ENCODE results near the gene ZNF831. TPM values are rescaled to one million over a fixed set of nuclear protein-coding genes. Genes with fewer than 3 reads are reported as not detected.

ZNF831 gene
- total RNA-seq, 2 experiments from 2014 or later = 7.6 to 9.4 TPM

DNA sequence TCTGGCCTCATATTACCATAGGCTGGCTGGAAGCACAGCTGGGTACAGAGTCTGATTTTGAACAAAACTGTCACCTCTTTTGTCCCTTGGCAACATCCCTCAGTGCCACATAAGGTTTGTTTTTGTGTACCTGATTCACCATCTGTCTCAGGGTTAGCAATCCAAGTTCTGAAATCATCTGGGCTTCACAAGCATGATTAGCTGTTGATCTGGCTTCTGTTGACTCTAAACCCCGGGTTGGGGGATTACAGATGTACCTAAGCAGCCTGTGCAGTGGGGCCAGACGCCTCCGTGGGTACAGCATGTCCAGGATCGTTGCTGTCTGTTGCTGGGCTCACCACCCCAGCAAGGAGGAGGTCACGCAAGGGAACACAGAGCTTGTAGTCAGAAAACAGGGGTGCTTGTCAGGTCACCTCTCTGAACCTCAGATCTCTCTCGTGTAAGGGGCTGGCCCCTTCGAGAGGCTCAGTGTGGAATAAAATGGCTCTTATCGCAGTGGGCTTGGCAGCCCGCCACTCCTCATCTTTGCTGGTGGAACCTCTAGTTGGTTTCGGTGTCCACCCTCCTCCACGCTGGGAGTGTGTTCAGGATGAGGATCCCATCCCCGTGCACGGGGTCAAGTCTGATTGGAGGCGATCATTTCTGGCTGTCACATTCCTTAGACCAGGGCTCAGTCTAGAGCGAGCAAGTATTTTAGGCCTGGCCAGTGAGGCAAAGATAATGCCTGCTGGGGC is 39.2 kb upstream of the ZNF831 start:
- peaks cover 13% of the 10 kb centered on the region for H3K9me3 Mint-ChIP-seq
- no peak for DNase-seq
- intact Hi-C loops (cut with micrococcal nuclease) = no loop called here
- peaks cover 3% of the 10 kb centered on the region for H3K36me3 Mint-ChIP-seq
- no peaks in the 10 kb centered on the region for H3K27me3 Mint-ChIP-seq
- peaks cover 54% of the 10 kb centered on the region for H3K4me1 Mint-ChIP-seq (ENCODE audit: low read depth)
- CTCF ChIA-PET = interaction anchor here (1.2 to 4.8 kb wide), 4 partner anchors 10 to 83 kb away, joined by 3 to 34 read pairs (median 20); no protein-coding TSS in a partner anchor
- H3K27ac Mint-ChIP-seq = peak overlapping the region; percentile 94
- H3K4me3 Mint-ChIP-seq = peak overlapping the region; percentile 17
- POLR2A ChIA-PET = interaction anchor here (1.5 to 4.0 kb wide), 3 partner anchors 21 to 40 kb away, joined by 8 to 32 read pairs (median 22); partner anchors contain the start of gene ZNF831

DNA sequence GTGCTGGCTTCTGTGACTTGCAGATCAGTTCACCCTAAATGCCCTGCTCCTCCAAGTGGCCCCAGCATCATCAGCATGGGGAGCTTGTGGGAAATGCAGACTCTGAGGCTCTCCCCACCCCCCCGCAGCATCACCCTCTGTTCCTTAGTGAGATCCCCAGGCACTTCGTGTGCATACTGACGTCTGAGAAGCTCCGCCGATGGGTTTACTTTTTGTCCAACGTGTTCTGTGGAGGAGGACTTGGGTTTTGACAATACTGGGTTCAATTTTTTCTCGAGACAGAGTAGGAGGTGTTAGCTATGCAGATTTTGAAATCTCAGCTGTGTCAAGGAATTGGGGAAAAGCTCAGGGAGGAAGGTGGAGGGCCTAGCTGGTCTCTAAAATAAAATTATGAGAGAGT is 38.3 kb upstream of the ZNF831 start:
- H3K4me3 Mint-ChIP-seq = no peak overlapping the region
- peaks cover 13% of the 10 kb centered on the region for H3K9me3 Mint-ChIP-seq
- no peak for DNase-seq
- peaks cover 46% of the 10 kb centered on the region for H3K4me1 Mint-ChIP-seq (ENCODE audit: low read depth)
- peaks cover 3% of the 10 kb centered on the region for H3K36me3 Mint-ChIP-seq
- POLR2A ChIA-PET = no interaction called here
- CTCF ChIA-PET = interaction anchor here (1.9 kb wide), 1 partner anchor 37 kb away, joined by 7 read pairs; no protein-coding TSS in a partner anchor
- intact Hi-C loops (cut with micrococcal nuclease) = no loop called here
- H3K27ac Mint-ChIP-seq = no peak overlapping the region
- H3K27me3 Mint-ChIP-seq = no peaks in the 10 kb centered on the region

DNA sequence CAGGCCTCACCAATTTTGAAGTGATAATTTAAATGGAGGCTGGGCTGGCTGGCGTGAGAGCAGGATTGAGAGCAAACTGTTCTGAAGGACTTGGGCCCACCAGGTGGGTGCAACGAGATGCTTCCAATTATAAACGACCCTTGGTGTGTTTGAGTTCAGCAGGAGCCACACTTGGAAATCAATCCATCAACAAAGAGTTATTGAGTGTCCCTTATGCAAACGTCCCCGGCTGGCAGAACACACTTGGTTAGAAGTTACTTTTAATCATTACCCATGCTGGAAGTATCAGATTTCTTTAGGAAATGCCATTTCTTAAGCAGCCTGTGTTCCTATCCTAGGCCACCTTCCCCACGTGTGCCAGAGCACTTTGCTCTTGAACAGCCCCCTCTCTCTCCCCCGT is 37.8 kb upstream of the ZNF831 start:
- H3K36me3 Mint-ChIP-seq = peaks cover 3% of the 10 kb centered on the region
- intact Hi-C loops (cut with micrococcal nuclease) = no loop called here
- peaks cover 41% of the 10 kb centered on the region for H3K4me1 Mint-ChIP-seq (ENCODE audit: low read depth)
- H3K9me3 Mint-ChIP-seq = peaks cover 13% of the 10 kb centered on the region
- ChIA-PET CTCF (interaction anchor here (1.9 kb wide), 1 partner anchor 38 kb away, joined by 7 read pairs; no protein-coding TSS in a partner anchor), POLR2A (no interaction called here)
- no peak overlapping the region for H3K27ac Mint-ChIP-seq
- H3K27me3 Mint-ChIP-seq = no peaks in the 10 kb centered on the region
- no peak overlapping the region for H3K4me3 Mint-ChIP-seq
- DNase-seq = no peak

DNA sequence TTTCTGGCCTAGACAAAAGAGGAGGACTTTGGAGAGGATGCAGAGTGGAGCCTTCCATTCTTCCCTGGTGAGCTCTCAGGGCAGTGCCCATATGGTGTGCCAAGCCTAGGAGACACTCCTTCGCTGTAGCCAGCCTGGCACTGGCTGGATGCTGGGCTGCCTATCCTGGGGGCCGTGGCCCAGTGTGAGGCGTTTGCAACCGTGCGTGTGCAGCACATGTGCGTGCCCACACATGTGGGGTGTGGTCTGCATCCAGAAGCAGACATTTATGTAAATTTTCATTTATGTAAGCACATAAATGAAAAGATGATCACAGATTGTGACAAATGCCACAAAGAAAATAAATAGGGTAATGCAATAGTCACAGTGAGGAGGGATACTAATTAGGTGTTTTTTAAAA is 35.8 kb upstream of the ZNF831 start:
- no peak overlapping the region for H3K4me3 Mint-ChIP-seq
- intact Hi-C loops (cut with micrococcal nuclease) = no loop called here
- H3K27ac Mint-ChIP-seq = no peak overlapping the region
- ChIA-PET CTCF (no interaction called here), POLR2A (no interaction called here)
- no peaks in the 10 kb centered on the region for H3K36me3 Mint-ChIP-seq
- peaks cover 21% of the 10 kb centered on the region for H3K4me1 Mint-ChIP-seq (ENCODE audit: low read depth)
- DNase-seq = no peak
- no peaks in the 10 kb centered on the region for H3K9me3 Mint-ChIP-seq
- H3K27me3 Mint-ChIP-seq = no peaks in the 10 kb centered on the region

DNA sequence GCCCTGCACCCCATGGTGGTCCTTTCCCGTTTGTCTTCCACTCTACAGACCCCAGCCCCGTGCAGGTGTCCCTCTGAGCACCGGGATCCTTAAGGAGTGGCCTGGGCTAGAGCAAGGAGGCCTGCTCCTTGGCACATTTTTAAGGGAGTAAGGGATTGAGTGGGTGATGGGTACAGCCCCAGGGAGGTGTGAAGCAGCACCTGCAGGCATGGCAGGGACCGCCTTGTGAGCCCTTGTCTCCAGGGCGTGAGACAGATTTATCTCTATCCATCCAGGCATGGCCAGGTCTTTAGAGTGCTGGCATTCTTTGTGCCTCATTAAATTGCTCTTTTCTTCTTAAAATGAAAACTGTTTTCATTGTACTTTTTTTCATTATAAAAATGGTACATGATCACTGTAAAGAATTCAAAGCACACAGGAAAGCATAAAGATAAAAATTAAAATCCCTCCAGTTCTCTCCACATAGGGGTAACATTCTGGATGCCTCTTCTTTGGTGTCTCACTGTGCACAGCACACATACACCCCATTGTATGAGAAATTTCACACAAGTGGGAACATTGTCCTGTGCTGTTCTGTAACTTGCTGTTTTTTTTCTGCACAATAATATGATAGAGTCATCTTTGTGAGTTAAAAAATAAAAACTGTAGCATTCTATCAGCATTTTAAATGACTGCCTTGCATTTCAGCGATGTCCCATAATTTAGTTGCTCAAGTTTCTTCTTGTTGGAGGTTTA is 31.9 kb upstream of the ZNF831 start:
- Mint-ChIP-seq H3K27me3 (no peaks in the 10 kb centered on the region), H3K4me1 (ENCODE audit: low read depth) (no peaks in the 10 kb centered on the region), H3K27ac (no peak overlapping the region), H3K4me3 (no peak overlapping the region), H3K36me3 (no peaks in the 10 kb centered on the region), H3K9me3 (no peaks in the 10 kb centered on the region)
- ChIA-PET CTCF (no interaction called here), POLR2A (no interaction called here)
- DNase-seq = no peak
- intact Hi-C loops (cut with micrococcal nuclease) = no loop called here

DNA sequence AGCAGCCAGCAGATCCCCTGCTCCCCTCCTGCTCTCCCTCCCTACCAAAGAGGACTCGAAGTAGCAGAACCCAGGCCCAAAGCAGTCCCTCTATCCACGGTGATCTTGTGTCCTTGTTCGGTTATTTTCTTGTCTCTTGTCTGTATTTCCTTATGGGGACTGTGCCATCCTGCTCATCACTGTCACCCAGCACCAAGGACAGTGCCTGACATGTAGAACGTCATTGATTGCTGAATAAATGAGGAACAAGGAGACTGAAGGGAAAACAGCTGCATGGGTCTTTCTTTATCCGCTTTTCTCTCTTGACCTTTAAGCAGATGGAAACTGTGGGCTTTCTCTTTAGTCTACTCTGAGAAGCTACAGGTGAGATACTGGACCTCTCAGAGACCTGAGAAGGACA is 29.4 kb upstream of the ZNF831 start:
- ChIA-PET CTCF (interaction anchor here (3.6 kb wide), 1 partner anchor 73 kb away, joined by 12 read pairs; no protein-coding TSS in a partner anchor), POLR2A (no interaction called here)
- no peak overlapping the region for H3K27ac Mint-ChIP-seq
- no peak overlapping the region for H3K4me3 Mint-ChIP-seq
- H3K27me3 Mint-ChIP-seq = no peaks in the 10 kb centered on the region
- H3K36me3 Mint-ChIP-seq = no peaks in the 10 kb centered on the region
- DNase-seq = no peak
- H3K4me1 Mint-ChIP-seq (ENCODE audit: low read depth) = no peaks in the 10 kb centered on the region
- intact Hi-C loops (cut with micrococcal nuclease) = no loop called here
- H3K9me3 Mint-ChIP-seq = no peaks in the 10 kb centered on the region

DNA sequence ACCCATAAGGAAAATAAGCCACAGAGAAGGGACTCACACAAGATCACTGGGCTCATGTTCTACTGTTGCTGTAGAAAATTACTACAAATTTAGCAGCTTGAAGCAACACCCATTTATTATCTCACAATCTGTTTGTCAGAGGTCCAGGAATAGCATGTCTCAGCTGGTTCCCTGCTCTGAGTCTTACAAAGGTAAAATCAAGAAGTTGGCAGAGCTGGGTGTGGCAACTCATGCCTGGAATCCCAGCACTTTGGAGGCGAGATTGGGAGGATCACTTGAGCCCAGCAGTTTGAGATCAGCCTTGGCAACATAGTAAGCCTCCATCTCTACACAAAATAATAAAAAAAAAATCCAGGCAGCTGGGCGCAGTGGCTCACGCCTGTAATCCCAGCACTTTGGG is 28.5 kb upstream of the ZNF831 start:
- no peak overlapping the region for H3K27ac Mint-ChIP-seq
- intact Hi-C loops (cut with micrococcal nuclease) = no loop called here
- H3K9me3 Mint-ChIP-seq = no peaks in the 10 kb centered on the region
- DNase-seq = no peak
- H3K36me3 Mint-ChIP-seq = no peaks in the 10 kb centered on the region
- no peak overlapping the region for H3K4me3 Mint-ChIP-seq
- peaks cover 1% of the 10 kb centered on the region for H3K4me1 Mint-ChIP-seq (ENCODE audit: low read depth)
- no peaks in the 10 kb centered on the region for H3K27me3 Mint-ChIP-seq
- POLR2A ChIA-PET = no interaction called here
- CTCF ChIA-PET = interaction anchor here (3.6 kb wide), 1 partner anchor 72 kb away, joined by 12 read pairs; no protein-coding TSS in a partner anchor

DNA sequence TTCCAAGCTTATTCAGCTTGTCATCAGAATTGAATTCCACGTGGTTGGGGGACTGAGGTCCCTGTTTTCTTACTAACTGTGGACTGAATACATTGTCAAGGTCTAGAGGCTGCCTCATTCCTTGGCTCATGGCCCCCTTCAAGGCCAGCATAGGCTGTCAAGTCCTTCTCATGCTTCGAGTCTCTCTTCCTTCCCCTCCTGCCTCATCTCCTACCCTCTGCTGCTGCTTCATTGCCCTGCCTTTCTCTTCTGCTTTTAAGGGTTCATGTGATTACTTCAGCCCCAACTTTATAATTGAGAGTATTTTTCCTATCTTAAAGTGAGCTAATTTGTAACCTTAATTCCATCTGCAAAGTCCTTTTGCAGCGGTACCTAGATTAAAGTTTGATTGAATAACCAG is 27.6 kb upstream of the ZNF831 start:
- no peak for DNase-seq
- Mint-ChIP-seq H3K4me3 (no peak overlapping the region), H3K4me1 (ENCODE audit: low read depth) (peaks cover 7% of the 10 kb centered on the region), H3K27ac (no peak overlapping the region), H3K27me3 (no peaks in the 10 kb centered on the region), H3K9me3 (no peaks in the 10 kb centered on the region), H3K36me3 (no peaks in the 10 kb centered on the region)
- POLR2A ChIA-PET = interaction anchor here (0.7 kb wide), 1 partner anchor 17 kb away, joined by 3 read pairs; no protein-coding TSS in a partner anchor
- CTCF ChIA-PET = interaction anchor here (0.7 to 3.6 kb wide), 3 partner anchors 48 to 87 kb away, joined by 3 to 12 read pairs (median 10); no protein-coding TSS in a partner anchor
- intact Hi-C loops (cut with micrococcal nuclease) = no loop called here

DNA sequence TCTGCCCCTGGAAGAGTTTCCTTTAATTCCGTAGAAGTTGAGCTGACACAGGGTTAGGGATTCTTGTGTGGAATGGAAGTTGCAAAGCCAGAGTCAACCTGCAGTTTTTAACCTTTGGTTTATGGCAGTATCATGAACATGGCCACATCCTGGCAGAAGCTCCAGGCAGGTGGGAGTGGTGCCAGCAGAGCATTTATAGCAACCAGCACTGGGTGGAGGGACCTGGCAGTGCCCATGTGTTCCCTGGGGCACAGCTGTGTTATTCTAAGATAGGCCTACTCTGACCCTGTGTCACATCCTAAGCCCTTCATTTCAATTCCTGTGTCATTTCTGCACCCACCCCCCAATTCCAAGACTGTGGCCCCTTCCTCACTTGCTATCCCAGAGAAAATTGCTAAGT is 26.1 kb upstream of the ZNF831 start:
- CTCF ChIA-PET = interaction anchor here (2.7 to 3.6 kb wide), 2 partner anchors 50 to 70 kb away, joined by 10 to 12 read pairs; no protein-coding TSS in a partner anchor
- H3K9me3 Mint-ChIP-seq = no peaks in the 10 kb centered on the region
- H3K4me1 Mint-ChIP-seq (ENCODE audit: low read depth) = peaks cover 7% of the 10 kb centered on the region
- no peaks in the 10 kb centered on the region for H3K36me3 Mint-ChIP-seq
- no peak overlapping the region for H3K27ac Mint-ChIP-seq
- intact Hi-C loops (cut with micrococcal nuclease) = no loop called here
- no peaks in the 10 kb centered on the region for H3K27me3 Mint-ChIP-seq
- no peak for DNase-seq
- POLR2A ChIA-PET = no interaction called here
- no peak overlapping the region for H3K4me3 Mint-ChIP-seq

DNA sequence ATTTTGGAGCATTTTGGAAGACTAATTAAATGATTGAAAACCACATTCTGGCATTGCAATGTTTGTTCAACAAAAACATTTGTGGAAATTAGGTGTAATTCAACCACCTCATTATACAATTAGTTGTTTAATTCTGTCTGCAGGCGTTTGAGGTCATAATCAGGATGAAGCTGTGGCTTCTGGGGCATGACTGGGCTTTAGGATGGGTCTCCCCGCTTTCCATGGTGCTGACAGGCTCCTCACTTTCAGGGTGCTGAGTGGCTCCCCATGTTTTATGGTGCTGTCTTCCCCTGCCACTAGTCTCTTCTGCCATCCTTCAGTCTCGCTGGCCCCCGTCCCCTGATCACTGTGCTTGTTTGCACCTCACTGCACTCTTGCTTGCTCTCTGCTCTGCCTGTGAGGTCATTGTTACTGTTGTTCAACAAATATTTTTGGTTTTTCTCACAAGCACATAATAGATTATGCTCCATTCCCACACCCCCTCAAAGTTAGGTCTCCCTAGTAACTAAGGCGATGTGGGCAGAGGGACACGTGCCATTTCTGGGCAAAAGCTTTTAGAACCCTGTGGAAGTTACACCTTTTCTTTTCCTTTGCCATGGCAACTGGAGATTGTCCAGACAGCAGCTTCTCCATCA is 25.4 kb upstream of the ZNF831 start:
- Mint-ChIP-seq H3K27me3 (no peaks in the 10 kb centered on the region), H3K27ac (no peak overlapping the region), H3K4me3 (no peak overlapping the region), H3K4me1 (ENCODE audit: low read depth) (peaks cover 7% of the 10 kb centered on the region), H3K36me3 (no peaks in the 10 kb centered on the region), H3K9me3 (no peaks in the 10 kb centered on the region)
- DNase-seq = no peak
- POLR2A ChIA-PET = no interaction called here
- intact Hi-C loops (cut with micrococcal nuclease) = no loop called here
- CTCF ChIA-PET = interaction anchor here (2.7 kb wide), 1 partner anchor 50 kb away, joined by 10 read pairs; no protein-coding TSS in a partner anchor

DNA sequence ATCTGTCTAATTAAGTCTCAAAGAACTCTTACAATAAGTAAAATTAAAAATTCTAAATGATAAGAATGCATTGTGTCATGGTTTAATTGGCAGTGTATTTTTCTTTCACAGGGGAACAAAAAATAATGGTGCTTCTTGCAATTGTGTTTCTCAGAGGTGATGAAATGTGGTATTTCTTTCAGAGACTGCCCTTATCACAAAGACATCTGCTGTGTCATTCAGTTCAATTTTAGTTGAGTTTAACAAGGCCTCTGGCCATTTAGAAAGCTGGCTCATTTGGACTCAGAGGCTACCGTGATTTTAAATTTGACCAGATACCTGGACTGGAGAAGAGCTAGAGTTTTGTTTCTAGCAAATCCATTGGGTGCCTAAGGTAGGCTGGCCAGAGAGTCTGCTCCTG is 23.6 kb upstream of the ZNF831 start:
- CTCF ChIA-PET = no interaction called here
- H3K4me3 Mint-ChIP-seq = no peak overlapping the region
- H3K36me3 Mint-ChIP-seq = no peaks in the 10 kb centered on the region
- H3K27ac Mint-ChIP-seq = no peak overlapping the region
- peaks cover 20% of the 10 kb centered on the region for H3K4me1 Mint-ChIP-seq (ENCODE audit: low read depth)
- POLR2A ChIA-PET = interaction anchor here (0.6 kb wide), 1 partner anchor 37 kb away, joined by 3 read pairs; no protein-coding TSS in a partner anchor
- no peaks in the 10 kb centered on the region for H3K27me3 Mint-ChIP-seq
- no peak for DNase-seq
- no peaks in the 10 kb centered on the region for H3K9me3 Mint-ChIP-seq
- intact Hi-C loops (cut with micrococcal nuclease) = no loop called here

All from activated CD4-positive, alpha-beta memory T cell treated with anti-CD3 and anti-CD28 coated beads for 36 hours (primary cell).